Smooth muscle cell (in vitro differentiated cells): ENCODE results near the gene ITGA11. TPM values are rescaled to one million over a fixed set of nuclear protein-coding genes. Genes with fewer than 3 reads are reported as not detected.

ENCODE experiments used
- DNase-seq: peaks from one replicate; lab custom pipeline; 2025; ENCODE audit not compliant: unreplicated experiment; lab: John Stamatoyannopoulos, UW
- H2AFZ ChIP-seq: fragments of 200-600 bp; sonication (generic); 2 replicates; pipeline ENCODE4 v1.6.0; 2016; ENCODE audit warnings: antibody characterized with exemption, low read depth, mild to moderate bottlenecking
- H3F3A ChIP-seq: fragments of 200-600 bp; sonication (generic); 2 replicates; pipeline ENCODE4 v1.6.0; 2017; ENCODE audit warnings: antibody characterized with exemption, low read depth
- H3K27ac ChIP-seq: fragments of 200-600 bp; sonication (generic); 2 replicates; pipeline ENCODE4 v1.5.1; 2016; ENCODE audit warnings: low read depth, mild to moderate bottlenecking
- H3K27me3 ChIP-seq: fragments of 200-600 bp; sonication (generic); 2 replicates; pipeline ENCODE4 v1.6.1; 2016; ENCODE audit warnings: low read depth, mild to moderate bottlenecking
- H3K36me3 ChIP-seq: fragments of 200-600 bp; sonication (generic); 2 replicates; pipeline ENCODE4 v1.5.1; 2016; ENCODE audit warnings: low read depth
- H3K4me1 ChIP-seq: fragments of 200-600 bp; sonication (generic); 2 replicates; pipeline ENCODE4 v1.5.1; 2016; ENCODE audit warnings: low read depth
- H3K4me2 ChIP-seq: fragments of 200-600 bp; sonication (generic); 2 replicates; pipeline ENCODE4 v1.6.0; 2016; ENCODE audit warnings: mild to moderate bottlenecking
- H3K4me3 ChIP-seq: fragments of 200-600 bp; sonication (generic); 2 replicates; pipeline ENCODE4 v1.5.1; 2016; ENCODE audit warnings: mild to moderate bottlenecking
- H3K79me2 ChIP-seq: fragments of 200-600 bp; sonication (generic); 2 replicates; pipeline ENCODE4 v1.6.0; 2016; ENCODE audit warnings: low read depth, mild to moderate bottlenecking
- H3K9ac ChIP-seq: fragments of 200-600 bp; sonication (generic); 2 replicates; pipeline ENCODE4 v1.6.0; 2016; ENCODE audit warnings: low read depth
- H3K9me3 ChIP-seq: fragments of 200-600 bp; sonication (generic); replicated peaks from 2 replicates; pipeline ENCODE4 v1.5.1; 2016; ENCODE audit warnings: low read depth
- H4K20me1 ChIP-seq: fragments of 200-600 bp; sonication (generic); 2 replicates; pipeline ENCODE4 v1.6.0; 2016; ENCODE audit warnings: low read depth
- CTCF ChIP-seq: fragments of 200-600 bp; sonication (generic); IDR thresholded peaks from 2 replicates; pipeline ENCODE4 v1.5.1; 2017; ENCODE audit warnings: borderline replicate concordance, mild to moderate bottlenecking, antibody characterized with exemption; ENCODE audit not compliant: insufficient read depth, poor library complexity, severe bottlenecking
- WGBS: methylation state at CpG from one replicate; pipeline ENCODE4 v1.1.7; 2016; ENCODE audit warnings: low lambda C conversion rate; 5-methylcytosine and 5-hydroxymethylcytosine counted together
- polyA plus RNA-seq: library from polyadenylated mRNA; unstranded; fragments of >200 nt; fragmentation: Nextera tagmentation; extraction: Ambion mirVana; gene quantifications from 2 replicates; pipeline ENCODE4 v1.2.1, GENCODE V29; 2016
- total RNA-seq: library from RNA; depleted of rRNA; stranded (reverse); fragments of >200 nt; gene quantifications from 2 replicates; pipeline ENCODE4 v1.2.3, GENCODE V29; 2014

The ITGA11 gene
- total and polyA plus RNA-seq, 2 experiments from 2014 or later = 87.8 to 133 TPM

- Histone ChIP-seq H3K4me3 (peak overlapping the region; percentile 71), H3F3A (peaks cover 16% of the 10 kb centered on the region), H3K9ac (peak overlapping the region; percentile 83), H4K20me1 (peaks cover 6% of the 10 kb centered on the region), H3K27me3 (peaks cover 8% of the 10 kb centered on the region), H3K4me2 (peak overlapping the region; percentile 95), H2AFZ (no peak overlapping the region), H3K9me3 (no peaks in the 10 kb centered on the region), H3K79me2 (peaks cover 54% of the 10 kb centered on the region), H3K36me3 (no peaks in the 10 kb centered on the region), H3K4me1 (peaks cover 16% of the 10 kb centered on the region), H3K27ac (peak overlapping the region; percentile 65)
- no peak for DNase-seq
- no peak for TF ChIP-seq CTCF
- 68% methylated on average over 12 of the region's 12 CpGs for WGBS
Observed at GRCh38 chr15:68430471-68431036, 1.4 kb downstream of the ITGA11 start.

GRCh38 chr15:68429691-68430470 is 2.1 kb downstream of the ITGA11 start:
- Histone ChIP-seq H3K9ac (peak overlapping the region; percentile 83), H3K4me3 (peak overlapping the region; percentile 71), H3K4me2 (peak overlapping the region; percentile 95), H3K27ac (peak overlapping the region; percentile 65), H2AFZ (no peak overlapping the region), H3K36me3 (no peaks in the 10 kb centered on the region), H3F3A (peaks cover 20% of the 10 kb centered on the region), H4K20me1 (peaks cover 12% of the 10 kb centered on the region), H3K27me3 (peaks cover 8% of the 10 kb centered on the region), H3K79me2 (peaks cover 54% of the 10 kb centered on the region), H3K9me3 (no peaks in the 10 kb centered on the region), H3K4me1 (peaks cover 16% of the 10 kb centered on the region)
- no peak for TF ChIP-seq CTCF
- WGBS = 50% methylated on average over 5 of the region's 5 CpGs
- no peak for DNase-seq

- 98% methylated on average over 2 of the region's 2 CpGs for WGBS
Observed at GRCh38 chr15:68428431-68428940, 3.5 kb downstream of the ITGA11 start.

More at GRCh38 chr15:68428431-68428940, 3.5 kb downstream of the ITGA11 start:
- Histone ChIP-seq H3K9me3 (no peaks in the 10 kb centered on the region), H2AFZ (no peak overlapping the region), H3K27ac (peak overlapping the region; percentile 98), H4K20me1 (peaks cover 24% of the 10 kb centered on the region), H3K4me2 (peak overlapping the region; percentile 95), H3K79me2 (peaks cover 64% of the 10 kb centered on the region), H3F3A (peaks cover 29% of the 10 kb centered on the region), H3K4me3 (no peak overlapping the region), H3K4me1 (peaks cover 16% of the 10 kb centered on the region), H3K9ac (no peak overlapping the region), H3K36me3 (no peaks in the 10 kb centered on the region), H3K27me3 (peaks cover 5% of the 10 kb centered on the region)
- DNase-seq = no peak
- TF ChIP-seq CTCF = no peak
